ENCODE data around the gene GALNT10. TPM values are rescaled to one million over a fixed set of nuclear protein-coding genes. Genes with fewer than 3 reads are reported as not detected.
A peak's percentile ranks its signal among the peaks of the same experiment; 100 is the strongest.

The GALNT10 gene
- total RNA-seq, 2 donors from 2014 or later = 41.7 to 47.4 TPM

DNA sequence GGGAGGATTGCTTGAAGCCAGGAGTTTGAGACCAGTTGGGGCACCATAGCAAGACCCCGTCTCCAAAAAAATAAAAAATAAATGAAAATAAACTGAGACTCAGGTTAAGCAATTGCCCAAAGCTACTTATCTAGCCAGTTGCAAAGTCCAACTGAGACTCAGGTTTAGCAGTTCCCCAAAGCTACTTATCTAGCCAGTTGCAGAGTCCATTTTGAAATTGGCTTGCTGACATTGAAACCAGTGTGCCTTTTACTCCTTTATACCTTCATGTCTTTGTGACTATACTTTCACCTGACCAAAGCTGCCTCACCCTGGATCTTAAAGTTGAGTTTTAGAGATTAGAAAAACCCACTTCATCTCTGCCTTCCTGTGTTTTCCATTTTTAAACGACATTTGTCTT lies 66.5 kb downstream of the GALNT10 start:
- H3K36me3 Mint-ChIP-seq (ENCODE audit: insufficient read depth in 2 of 2) = peaks cover 13% of the 10 kb centered on the region in 2 donors

DNA sequence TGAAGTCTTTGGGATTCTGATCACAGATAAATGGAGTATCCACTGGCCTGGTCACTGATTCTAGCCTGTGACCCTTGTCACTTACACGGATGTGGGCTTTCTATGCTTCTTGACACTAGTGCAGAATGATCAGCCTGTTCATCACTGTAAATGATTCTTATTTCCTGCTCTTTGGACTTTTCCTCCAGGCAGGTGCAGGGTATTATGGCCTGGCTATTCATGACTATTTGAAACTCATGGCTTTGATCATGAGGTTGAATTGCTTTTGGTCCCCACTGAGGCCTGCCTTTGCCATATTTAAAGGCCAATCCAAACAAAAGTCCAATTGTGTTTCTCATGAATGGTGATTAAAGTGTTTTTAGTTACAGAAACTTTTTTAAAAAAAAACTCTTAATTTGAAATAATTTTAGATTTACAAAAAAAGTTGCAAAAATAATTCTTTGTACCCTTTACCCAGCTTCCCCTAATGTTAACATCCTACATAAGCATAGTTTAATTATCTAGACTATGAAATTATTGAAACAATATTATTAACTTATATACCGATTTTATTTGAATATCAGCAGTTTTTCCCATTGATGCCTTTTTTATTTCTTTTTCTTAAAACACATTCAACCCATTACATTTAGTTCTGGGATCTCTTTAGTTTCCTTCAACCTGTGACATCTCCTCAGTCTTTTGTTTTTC lies 68.1 kb downstream of the GALNT10 start:
- no peak overlapping the region for H3K4me3 Mint-ChIP-seq
- peaks cover 4% of the 10 kb centered on the region for H3K4me1 Mint-ChIP-seq (ENCODE audit: low read depth)
- H3K9me3 Mint-ChIP-seq = no peaks in the 10 kb centered on the region
- peaks cover 5 to 6% of the 10 kb centered on the region in 2 donors for H3K36me3 Mint-ChIP-seq (ENCODE audit: insufficient read depth in 2 of 2)
- no peak for DNase-seq
- no peak overlapping the region for H3K27ac Mint-ChIP-seq
- no peaks in the 10 kb centered on the region for H3K27me3 Mint-ChIP-seq (ENCODE audit: low read depth)
- ATAC-seq (replicated peaks in 1 of 2) = no peak

More for the DNA sequence above, 66.5 kb downstream of the GALNT10 start:
- Mint-ChIP-seq H3K27me3 (ENCODE audit: low read depth) (no peaks in the 10 kb centered on the region), H3K4me3 (no peak overlapping the region), H3K27ac (no peak overlapping the region), H3K9me3 (peaks cover 2% of the 10 kb centered on the region in 2 donors), H3K4me1 (ENCODE audit: low read depth) (peaks cover 4% of the 10 kb centered on the region)
- DNase-seq = no peak
- ATAC-seq (replicated peaks in 1 of 2) = no peak

DNA sequence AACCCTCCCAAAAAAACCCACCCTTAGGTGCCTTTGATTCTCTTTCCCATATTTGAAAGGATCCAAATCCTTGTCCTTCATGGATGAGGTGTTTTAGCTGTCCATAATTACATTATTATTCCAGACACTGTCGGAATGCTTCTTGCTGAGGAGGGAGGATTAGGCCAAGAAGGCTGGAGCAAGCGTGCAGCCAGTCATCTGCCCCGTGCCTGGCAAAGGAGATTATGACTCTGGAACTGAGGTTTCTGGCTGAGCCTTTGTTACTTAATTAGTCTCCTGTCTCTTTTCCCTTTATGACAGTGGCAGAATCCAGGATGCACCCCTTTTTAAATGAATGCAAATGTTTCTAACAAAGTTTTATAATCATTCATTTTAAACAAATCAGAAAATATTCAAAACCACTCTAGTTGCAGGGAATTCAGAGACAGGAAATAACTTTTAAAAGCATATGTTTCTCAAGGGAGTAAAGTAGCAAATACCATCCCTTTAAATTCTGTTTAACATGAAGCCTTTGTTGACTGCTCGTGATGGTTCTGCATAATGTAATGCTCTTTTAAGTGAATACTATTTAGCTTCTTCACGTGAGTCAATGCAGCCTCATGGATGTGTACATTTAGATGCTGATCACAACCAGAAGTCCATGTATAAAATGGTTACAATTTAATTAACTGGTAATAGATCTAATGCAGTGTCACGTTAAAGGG lies 69.8 kb downstream of the GALNT10 start:
- DNase-seq (no peak), ATAC-seq (replicated peaks in 1 of 2) (no peak)
- Mint-ChIP-seq H3K4me1 (ENCODE audit: low read depth) (peaks cover 4% of the 10 kb centered on the region), H3K36me3 (ENCODE audit: insufficient read depth in 2 of 2) (peaks cover 3% of the 10 kb centered on the region in 2 donors), H3K27ac (no peak overlapping the region), H3K4me3 (no peak overlapping the region), H3K9me3 (no peaks in the 10 kb centered on the region), H3K27me3 (ENCODE audit: low read depth) (no peaks in the 10 kb centered on the region)

DNA sequence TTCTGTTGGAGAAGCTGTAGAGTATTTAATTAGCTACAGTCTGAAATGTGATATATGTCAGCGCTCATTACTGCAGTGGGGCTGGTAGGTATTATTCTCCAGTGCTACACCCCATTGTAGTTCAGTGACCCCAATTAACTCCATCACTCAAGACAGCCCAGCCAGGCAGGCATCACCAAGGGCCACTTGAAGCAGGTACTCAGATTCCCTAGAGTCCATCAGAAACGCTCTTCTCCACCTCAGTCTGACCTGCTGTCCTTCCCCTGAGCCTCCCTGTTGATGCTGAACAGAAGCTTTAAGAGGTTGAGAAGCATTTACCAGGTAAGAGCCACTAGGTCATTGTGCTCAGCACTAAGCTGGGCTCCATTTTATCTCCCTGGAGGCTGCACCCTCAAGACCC lies 71.8 kb downstream of the GALNT10 start:
- DNase-seq (no peak), ATAC-seq (replicated peaks in 1 of 2) (no peak)
- Mint-ChIP-seq H3K4me1 (ENCODE audit: low read depth) (peaks cover 3% of the 10 kb centered on the region), H3K27me3 (ENCODE audit: low read depth) (no peaks in the 10 kb centered on the region), H3K4me3 (no peak overlapping the region), H3K27ac (no peak overlapping the region), H3K36me3 (ENCODE audit: insufficient read depth in 2 of 2) (peaks cover 3% of the 10 kb centered on the region in 2 donors), H3K9me3 (no peaks in the 10 kb centered on the region)

DNA sequence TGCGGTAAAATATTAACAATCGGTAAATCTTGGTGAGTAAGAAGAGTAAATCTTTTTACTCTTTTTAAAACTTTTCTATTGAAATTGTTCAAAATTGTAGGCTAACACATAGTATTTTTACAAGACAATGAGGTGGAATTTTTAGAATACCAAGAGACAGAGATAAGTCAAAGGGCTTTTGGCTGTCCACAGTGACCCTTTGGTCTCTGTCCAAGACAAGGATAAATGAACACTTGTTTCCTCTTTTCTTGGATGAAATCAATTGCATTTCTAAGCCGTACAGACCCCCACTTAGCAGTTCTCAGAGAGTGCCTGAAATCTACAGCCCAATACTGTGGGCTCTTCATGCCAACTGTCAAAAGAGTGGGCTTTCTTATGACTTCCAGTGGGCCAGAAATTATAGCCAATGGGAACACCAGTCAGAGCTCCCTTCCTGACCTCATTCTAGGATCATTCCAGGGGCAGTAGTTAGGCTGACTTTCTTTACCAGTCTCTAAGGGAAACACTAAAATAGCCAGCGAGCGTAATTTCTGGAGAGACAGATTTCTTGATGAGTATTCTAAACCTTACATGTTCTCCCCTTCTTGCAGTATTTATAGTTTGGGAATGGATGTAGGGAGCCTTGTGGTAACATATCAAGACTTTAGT lies 74.1 kb downstream of the GALNT10 start:
- no peaks in the 10 kb centered on the region for H3K27me3 Mint-ChIP-seq (ENCODE audit: low read depth)
- DNase-seq = no peak
- no peak for ATAC-seq (replicated peaks in 1 of 2)
- no peak overlapping the region for H3K27ac Mint-ChIP-seq
- no peaks in the 10 kb centered on the region for H3K4me1 Mint-ChIP-seq (ENCODE audit: low read depth)
- H3K36me3 Mint-ChIP-seq (ENCODE audit: insufficient read depth in 2 of 2) = peaks cover 3% of the 10 kb centered on the region in 2 donors
- H3K9me3 Mint-ChIP-seq = no peaks in the 10 kb centered on the region
- no peak overlapping the region for H3K4me3 Mint-ChIP-seq

DNA sequence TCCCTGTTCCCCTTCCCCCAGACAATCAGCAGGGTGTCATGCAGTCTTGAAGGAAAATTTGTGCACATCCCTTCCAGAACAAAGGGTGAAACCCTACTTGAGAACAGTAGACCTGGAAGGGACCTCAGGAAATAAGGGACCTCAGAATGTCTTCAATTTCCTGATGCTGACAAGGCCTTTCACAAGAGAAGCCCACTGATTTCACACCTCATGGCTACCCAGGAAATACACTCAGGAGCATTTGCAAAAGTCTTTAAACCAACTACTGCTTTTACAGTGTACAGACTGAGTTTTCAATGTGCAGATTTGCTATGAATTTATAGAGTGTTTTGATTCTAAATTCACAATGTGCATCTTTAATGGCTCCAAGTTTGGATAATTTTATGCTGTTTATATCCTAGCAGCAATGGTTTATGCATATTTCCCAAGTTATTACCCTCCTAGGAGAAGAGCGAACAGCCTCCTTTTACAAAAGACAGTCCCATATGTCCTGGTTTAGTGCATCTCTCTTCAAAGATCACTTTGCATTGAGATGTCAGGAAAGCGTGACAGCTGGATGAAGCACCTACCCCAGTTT lies 74.8 kb downstream of the GALNT10 start:
- Mint-ChIP-seq H3K4me1 (ENCODE audit: low read depth) (no peaks in the 10 kb centered on the region), H3K9me3 (no peaks in the 10 kb centered on the region), H3K27ac (no peak overlapping the region), H3K27me3 (ENCODE audit: low read depth) (no peaks in the 10 kb centered on the region), H3K4me3 (no peak overlapping the region), H3K36me3 (ENCODE audit: insufficient read depth in 2 of 2) (peaks cover 3% of the 10 kb centered on the region in 2 donors)
- ATAC-seq (replicated peaks in 1 of 2) = no peak
- no peak for DNase-seq

DNA sequence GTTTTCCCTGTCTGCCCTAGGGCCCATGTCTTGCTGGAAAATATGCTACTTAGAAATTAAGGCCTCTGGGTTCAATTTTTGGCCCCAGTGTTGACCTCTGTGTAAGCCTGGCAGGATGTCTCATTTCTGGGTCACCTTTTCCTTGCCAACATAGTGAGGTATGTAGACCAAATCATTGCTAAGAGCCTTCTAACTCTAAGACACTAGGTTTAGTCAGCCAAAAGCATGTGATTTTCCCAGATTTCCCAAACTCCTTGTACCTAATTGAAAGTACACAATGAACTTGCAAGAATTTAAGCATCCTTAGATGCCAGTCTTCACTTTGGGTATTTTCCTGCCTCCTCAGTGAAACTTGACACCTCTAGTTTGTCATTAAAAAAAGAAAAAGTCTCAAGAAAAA lies 77.0 kb downstream of the GALNT10 start:
- H3K27me3 Mint-ChIP-seq (ENCODE audit: low read depth) = no peaks in the 10 kb centered on the region
- H3K4me1 Mint-ChIP-seq (ENCODE audit: low read depth) = peaks cover 8% of the 10 kb centered on the region
- H3K4me3 Mint-ChIP-seq = no peak overlapping the region
- no peak overlapping the region for H3K27ac Mint-ChIP-seq
- ATAC-seq (replicated peaks in 1 of 2) = no peak
- DNase-seq = no peak
- no peaks in the 10 kb centered on the region for H3K9me3 Mint-ChIP-seq
- H3K36me3 Mint-ChIP-seq (ENCODE audit: insufficient read depth in 2 of 2) = peaks cover 0 to 3% of the 10 kb centered on the region in 2 donors

DNA sequence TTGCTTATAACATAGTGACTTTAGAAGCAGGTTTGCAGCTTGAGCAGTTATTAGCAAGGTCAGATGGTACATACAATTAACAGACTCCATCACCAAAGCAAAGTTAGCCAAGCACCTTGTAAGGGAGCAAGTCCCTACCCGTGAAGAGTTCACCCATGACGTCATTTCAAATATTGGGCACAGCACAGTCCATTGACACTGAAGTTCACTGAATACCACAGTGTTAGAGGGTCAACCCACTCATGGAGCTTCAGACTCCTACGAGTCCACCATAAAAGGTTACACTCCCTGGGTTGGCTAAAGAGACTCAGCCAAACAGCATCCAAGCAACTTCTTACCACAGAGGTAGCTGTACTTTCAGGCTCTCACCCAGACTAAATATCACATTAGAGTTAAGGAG lies 77.5 kb downstream of the GALNT10 start:
- Mint-ChIP-seq H3K36me3 (ENCODE audit: insufficient read depth in 2 of 2) (no peaks in the 10 kb centered on the region), H3K27ac (no peak overlapping the region), H3K27me3 (ENCODE audit: low read depth) (no peaks in the 10 kb centered on the region)

DNA sequence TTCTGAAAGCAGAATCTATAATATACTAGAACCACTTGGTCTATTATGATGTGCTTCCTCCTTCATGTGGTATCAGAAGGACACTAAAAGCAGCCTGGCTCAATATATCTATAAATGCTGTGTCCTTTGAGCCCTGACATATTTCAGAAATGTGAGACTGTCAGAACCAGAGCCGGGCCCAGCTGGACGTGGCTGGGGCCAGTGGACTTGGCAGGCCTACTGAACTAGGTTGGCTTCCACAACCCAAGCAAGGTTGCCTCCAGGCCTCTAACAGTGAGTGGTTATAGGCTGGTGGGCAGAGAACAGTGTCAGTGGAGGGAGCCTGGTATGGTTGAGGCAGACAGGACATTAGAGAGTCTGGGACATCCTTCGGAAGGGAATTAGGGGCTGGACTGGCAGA lies 78.9 kb downstream of the GALNT10 start:
- H3K4me1 Mint-ChIP-seq (ENCODE audit: low read depth) = peaks cover 17% of the 10 kb centered on the region
- DNase-seq (no peak), ATAC-seq (replicated peaks in 1 of 2) (no peak)
- H3K27ac Mint-ChIP-seq = no peak overlapping the region
- no peak overlapping the region for H3K4me3 Mint-ChIP-seq
- H3K36me3 Mint-ChIP-seq (ENCODE audit: insufficient read depth in 2 of 2) = no peaks in the 10 kb centered on the region
- H3K9me3 Mint-ChIP-seq = no peaks in the 10 kb centered on the region
- no peaks in the 10 kb centered on the region for H3K27me3 Mint-ChIP-seq (ENCODE audit: low read depth)

More for the DNA sequence above, 77.5 kb downstream of the GALNT10 start:
- Mint-ChIP-seq H3K9me3 (no peaks in the 10 kb centered on the region), H3K4me3 (no peak overlapping the region), H3K4me1 (ENCODE audit: low read depth) (peaks cover 13% of the 10 kb centered on the region)
- DNase-seq (no peak), ATAC-seq (replicated peaks in 1 of 2) (no peak)

DNA sequence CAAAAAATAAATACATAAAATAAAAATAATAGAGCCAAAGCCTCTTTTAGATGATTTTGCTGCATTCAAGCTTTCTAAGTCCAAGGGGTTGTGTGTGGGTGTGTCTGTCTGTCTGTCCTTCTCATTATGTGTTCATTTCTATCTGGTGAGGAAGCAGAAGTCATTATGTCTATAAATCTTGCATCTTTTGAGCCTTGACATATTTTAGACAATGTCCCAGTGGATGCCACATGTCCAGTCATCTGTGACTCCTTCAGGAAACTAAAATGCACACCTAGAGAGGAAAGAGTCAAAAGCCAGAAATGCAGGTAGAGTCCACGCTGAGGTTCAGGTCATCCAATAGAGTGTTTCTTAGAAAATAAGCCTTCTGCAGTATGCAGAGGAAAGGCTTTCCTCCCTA lies 80.9 kb downstream of the GALNT10 start:
- no peak for ATAC-seq (replicated peaks in 1 of 2)
- H3K36me3 Mint-ChIP-seq (ENCODE audit: insufficient read depth in 2 of 2) = no peaks in the 10 kb centered on the region
- peaks cover 21% of the 10 kb centered on the region for H3K4me1 Mint-ChIP-seq (ENCODE audit: low read depth)
- H3K4me3 Mint-ChIP-seq = no peak overlapping the region
- no peak for DNase-seq
- no peaks in the 10 kb centered on the region for H3K9me3 Mint-ChIP-seq
- H3K27me3 Mint-ChIP-seq (ENCODE audit: low read depth) = no peaks in the 10 kb centered on the region
- no peak overlapping the region for H3K27ac Mint-ChIP-seq

DNA sequence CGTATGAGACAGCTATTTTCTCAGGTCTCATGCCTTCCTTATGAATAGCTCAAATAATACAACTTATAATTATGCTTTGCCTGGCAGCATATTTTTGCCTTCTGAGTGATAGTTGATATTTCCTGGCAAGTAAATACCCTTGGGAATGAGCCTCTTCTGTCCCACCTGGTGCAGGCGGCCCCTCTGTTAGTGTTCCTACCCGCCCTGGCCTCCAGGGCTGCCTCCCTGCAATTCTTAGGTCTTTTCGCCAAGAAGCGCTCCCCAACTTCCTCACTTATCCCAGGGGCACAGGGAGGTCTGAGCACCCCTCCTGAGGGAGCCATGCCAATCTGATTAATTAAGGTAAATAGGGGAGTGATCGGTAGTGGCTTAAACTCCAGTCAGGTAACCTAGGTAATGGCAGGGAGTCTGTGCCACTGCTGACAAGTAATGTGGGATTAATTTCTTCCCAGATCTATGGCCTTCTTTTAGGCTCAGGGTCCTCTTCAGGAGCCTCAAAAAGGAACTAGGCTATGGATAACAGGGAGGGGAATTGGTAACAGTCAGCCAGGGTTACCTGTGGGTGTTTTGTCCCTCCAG lies 81.5 kb downstream of the GALNT10 start:
- Mint-ChIP-seq H3K4me3 (no peak overlapping the region), H3K9me3 (no peaks in the 10 kb centered on the region), H3K4me1 (ENCODE audit: low read depth) (peaks cover 27% of the 10 kb centered on the region), H3K27ac (no peak overlapping the region), H3K36me3 (ENCODE audit: insufficient read depth in 2 of 2) (no peaks in the 10 kb centered on the region), H3K27me3 (ENCODE audit: low read depth) (no peaks in the 10 kb centered on the region)
- no peak for ATAC-seq (replicated peaks in 1 of 2)
- no peak for DNase-seq

DNA sequence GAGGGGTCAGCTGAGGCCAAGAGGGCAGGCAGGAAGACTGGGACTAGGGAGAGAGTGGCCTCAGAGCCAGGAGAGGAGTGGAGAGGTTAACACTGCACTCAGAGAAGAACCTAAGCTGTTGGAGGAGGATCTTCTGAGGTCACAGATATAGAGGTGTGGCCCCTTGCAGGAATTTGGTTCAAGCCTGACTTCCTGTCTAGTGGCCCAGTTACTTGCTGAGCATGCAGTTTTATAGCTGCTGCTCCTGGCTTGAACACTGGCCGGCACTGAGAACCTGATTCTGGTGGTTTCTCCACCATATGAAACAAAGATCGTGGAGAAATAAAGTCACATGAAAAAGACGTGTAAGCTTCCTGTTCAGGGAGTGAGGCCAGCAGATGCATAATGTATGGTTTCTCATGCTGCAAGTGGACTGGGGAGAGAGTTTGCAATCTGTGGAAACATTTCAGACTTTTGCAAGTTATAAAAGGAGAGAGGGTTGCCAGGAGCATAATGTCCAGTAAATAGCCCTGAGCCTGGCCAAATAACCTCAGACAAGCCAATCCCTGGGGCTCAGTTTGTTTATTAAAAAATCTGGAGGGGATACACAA lies 82.6 kb downstream of the GALNT10 start:
- H3K4me1 Mint-ChIP-seq (ENCODE audit: low read depth) = peaks cover 35% of the 10 kb centered on the region
- H3K4me3 Mint-ChIP-seq = peak overlapping the region in 1 of 2 donors; percentile 10
- H3K27ac Mint-ChIP-seq = peak overlapping the region; percentile 43

More for the DNA sequence above, 82.6 kb downstream of the GALNT10 start:
- no peaks in the 10 kb centered on the region for H3K27me3 Mint-ChIP-seq (ENCODE audit: low read depth)
- peak in 1 of 2 donors; percentile 77 for ATAC-seq (replicated peaks in 1 of 2)
- H3K9me3 Mint-ChIP-seq = no peaks in the 10 kb centered on the region
- no peaks in the 10 kb centered on the region for H3K36me3 Mint-ChIP-seq (ENCODE audit: insufficient read depth in 2 of 2)
- peak in 1 of 2 donors; percentile 5 for DNase-seq
